ENCODE data around the gene SERPINB1. TPM values are rescaled to one million over a fixed set of nuclear protein-coding genes. Genes with fewer than 3 reads are reported as not detected.

Gene SERPINB1
- total RNA-seq, 2 donors from 2014 or later, result 135 to 173 TPM

DNA sequence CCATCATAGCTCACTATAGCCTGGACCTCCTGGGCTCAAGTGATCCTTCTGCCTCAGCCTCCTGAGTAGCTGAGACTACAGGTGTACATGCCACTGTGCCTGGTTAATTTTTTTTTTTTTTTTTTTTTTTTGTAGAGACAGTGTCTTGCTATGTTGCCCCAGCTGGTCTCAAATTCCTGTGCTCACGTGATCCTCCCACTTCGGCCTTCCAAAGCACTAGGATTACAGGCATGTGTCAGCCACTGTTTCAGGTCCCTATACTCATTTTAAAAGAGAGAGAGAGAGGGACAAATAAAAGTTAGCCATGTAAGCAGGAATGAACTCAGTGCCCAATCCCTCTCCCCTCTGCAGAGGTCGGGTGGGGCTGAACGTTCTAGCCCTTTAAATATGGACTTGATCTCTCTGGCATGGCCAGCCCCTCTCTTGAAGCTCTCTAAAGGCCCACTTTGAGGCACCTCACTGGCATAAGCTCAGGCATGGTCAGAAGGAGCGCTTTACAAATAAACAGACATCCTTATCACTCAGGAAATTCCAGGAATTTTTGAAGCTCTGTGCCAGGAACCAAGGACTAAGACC lies 9.0 kb upstream of the SERPINB1 start:
- H3K27ac ChIP-seq, result no peak overlapping the region
- peak; percentile 1 for DNase-seq
- TF ChIP-seq, protein P1, sequence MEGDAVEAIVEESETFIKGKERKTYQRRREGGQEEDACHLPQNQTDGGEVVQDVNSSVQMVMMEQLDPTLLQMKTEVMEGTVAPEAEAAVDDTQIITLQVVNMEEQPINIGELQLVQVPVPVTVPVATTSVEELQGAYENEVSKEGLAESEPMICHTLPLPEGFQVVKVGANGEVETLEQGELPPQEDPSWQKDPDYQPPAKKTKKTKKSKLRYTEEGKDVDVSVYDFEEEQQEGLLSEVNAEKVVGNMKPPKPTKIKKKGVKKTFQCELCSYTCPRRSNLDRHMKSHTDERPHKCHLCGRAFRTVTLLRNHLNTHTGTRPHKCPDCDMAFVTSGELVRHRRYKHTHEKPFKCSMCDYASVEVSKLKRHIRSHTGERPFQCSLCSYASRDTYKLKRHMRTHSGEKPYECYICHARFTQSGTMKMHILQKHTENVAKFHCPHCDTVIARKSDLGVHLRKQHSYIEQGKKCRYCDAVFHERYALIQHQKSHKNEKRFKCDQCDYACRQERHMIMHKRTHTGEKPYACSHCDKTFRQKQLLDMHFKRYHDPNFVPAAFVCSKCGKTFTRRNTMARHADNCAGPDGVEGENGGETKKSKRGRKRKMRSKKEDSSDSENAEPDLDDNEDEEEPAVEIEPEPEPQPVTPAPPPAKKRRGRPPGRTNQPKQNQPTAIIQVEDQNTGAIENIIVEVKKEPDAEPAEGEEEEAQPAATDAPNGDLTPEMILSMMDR (IDR thresholded peaks at IDR 0.05), result no peak
- H3K36me3 ChIP-seq, result no peaks in the 10 kb centered on the region
- H3K4me1 ChIP-seq, result no peaks in the 10 kb centered on the region
- no peaks in the 10 kb centered on the region for H3K9me3 ChIP-seq
- intact Hi-C loops (cut with DNase I), result loop anchor here (5.0 kb wide), 1 partner anchor 82 kb away; no protein-coding TSS in a partner anchor
- H3K27me3 ChIP-seq, result no peaks in the 10 kb centered on the region
- H3K4me3 ChIP-seq, result no peak overlapping the region
- H3K9ac ChIP-seq (ENCODE audit: low read depth in 2 of 2, low read length in 2 of 2), result no peak overlapping the region

DNA sequence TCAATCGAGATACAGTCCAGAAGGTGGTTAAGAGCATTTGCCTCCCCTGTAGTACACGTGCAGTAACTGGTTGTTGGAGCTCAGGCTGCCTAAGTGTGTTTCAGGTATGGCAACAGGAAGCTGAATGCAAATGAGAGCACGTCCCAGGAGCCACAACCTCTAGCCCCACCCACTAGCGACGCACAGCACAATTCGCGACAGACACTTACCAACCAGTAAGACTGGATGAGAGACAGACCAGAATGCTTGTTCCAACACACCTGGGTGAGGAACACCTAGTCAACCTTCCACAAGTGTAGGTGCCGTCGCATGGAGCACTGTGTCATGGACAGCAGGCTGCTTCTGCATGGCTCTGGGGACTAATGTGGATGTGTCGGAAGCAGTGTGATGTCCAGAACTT lies 7.2 kb upstream of the SERPINB1 start:
- no peaks in the 10 kb centered on the region for H3K27me3 ChIP-seq
- peak; percentile 63 for DNase-seq
- no peaks in the 10 kb centered on the region for H3K36me3 ChIP-seq
- no peak overlapping the region for H3K4me3 ChIP-seq
- H3K9me3 ChIP-seq, result no peaks in the 10 kb centered on the region
- TF ChIP-seq, protein P1 (IDR thresholded peaks at IDR 0.05), result no peak
- no peaks in the 10 kb centered on the region for H3K4me1 ChIP-seq
- no peak overlapping the region for H3K27ac ChIP-seq
- intact Hi-C loops (cut with DNase I), result loop anchor here (5.0 kb wide), 2 partner anchors 63 to 208 kb away; no protein-coding TSS in a partner anchor
- H3K9ac ChIP-seq (ENCODE audit: low read depth in 2 of 2, low read length in 2 of 2), result no peak overlapping the region

DNA sequence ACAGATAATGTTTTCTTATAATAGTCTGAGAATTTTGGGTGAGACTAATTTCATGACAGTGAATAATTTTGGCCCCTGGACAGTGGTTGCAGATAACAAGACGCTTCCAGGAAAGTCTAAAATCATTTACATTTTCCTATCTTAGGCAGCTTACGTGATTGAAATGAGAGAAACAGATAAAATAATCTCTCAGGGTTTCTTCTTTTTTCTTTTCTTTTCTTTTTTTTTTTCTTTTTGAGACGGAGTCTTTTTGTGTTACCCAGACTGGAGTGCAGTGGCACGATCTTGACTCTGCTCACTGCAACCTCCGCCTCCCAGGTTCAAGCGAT lies 4.2 kb upstream of the SERPINB1 start:
- H3K27ac ChIP-seq, result peak overlapping the region; percentile 54
- H3K36me3 ChIP-seq, result no peaks in the 10 kb centered on the region
- no peaks in the 10 kb centered on the region for H3K9me3 ChIP-seq
- H3K4me1 ChIP-seq, result no peaks in the 10 kb centered on the region
- no peak for DNase-seq
- H3K27me3 ChIP-seq, result no peaks in the 10 kb centered on the region
- H3K9ac ChIP-seq (ENCODE audit: low read depth in 2 of 2, low read length in 2 of 2), result peak overlapping the region in 1 of 2 donors; percentile 26
- TF ChIP-seq, protein P1 (IDR thresholded peaks at IDR 0.05), result no peak
- intact Hi-C loops (cut with DNase I), result loop anchor here (5.0 kb wide), 2 partner anchors 66 to 211 kb away; no protein-coding TSS in a partner anchor
- H3K4me3 ChIP-seq, result no peak overlapping the region

DNA sequence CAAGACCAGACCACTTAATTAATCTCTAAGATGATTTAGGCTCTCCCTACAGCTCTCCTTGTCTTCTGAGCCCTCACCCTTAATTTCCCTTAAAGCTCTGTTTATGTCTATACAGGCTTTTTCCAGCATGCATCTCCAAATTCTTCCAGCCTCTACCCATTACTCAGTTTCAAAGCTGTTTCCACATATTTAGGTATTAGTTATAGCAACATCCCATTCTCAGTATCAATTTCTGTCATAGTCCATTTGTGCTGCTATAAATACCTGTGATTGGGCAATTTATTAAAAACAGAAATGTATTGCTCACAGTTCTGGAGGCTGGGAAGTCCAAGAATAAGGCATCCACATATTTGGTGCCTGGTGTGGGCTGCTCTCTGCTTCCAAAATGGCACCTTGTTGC lies 2.3 kb upstream of the SERPINB1 start:
- intact Hi-C loops (cut with DNase I), result loop anchor here (5.0 kb wide), 1 partner anchor 52 kb away; no protein-coding TSS in a partner anchor
- no peaks in the 10 kb centered on the region for H3K36me3 ChIP-seq

DNA sequence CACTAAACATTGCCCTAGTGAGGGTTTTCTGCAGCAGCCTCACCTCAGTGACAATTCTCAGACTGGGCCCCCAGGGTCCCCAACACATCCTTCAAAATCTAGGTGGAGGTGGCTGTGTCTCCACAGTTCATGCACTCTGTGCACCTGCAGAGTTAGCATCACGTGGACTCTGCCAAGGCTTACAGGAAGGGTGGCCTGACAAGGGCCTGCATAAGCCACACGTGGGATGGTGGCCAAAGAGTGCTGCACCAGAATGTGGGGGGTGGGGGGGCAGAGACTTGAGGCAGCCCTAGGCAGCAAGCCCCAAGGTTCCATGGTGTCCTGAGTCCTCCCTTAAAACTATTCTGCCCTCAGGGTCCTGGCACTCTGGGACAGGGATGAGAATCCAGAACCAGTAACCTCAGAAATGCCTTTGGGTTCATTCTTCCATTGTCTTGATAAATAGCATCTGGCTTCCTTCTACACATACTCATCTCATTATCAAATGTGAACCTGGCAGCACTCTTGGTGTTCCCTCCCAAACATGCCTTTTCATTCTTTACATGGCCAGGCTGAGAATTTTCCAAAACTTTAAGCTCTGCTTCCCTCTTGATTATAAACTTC lies 1.6 kb upstream of the SERPINB1 start:
- peak; percentile 28 for DNase-seq
- TF ChIP-seq, protein P1 (IDR thresholded peaks at IDR 0.05), result no peak
- H3K27ac ChIP-seq, result no peak overlapping the region
- no peak overlapping the region for H3K9ac ChIP-seq (ENCODE audit: low read depth in 2 of 2, low read length in 2 of 2)
- no peaks in the 10 kb centered on the region for H3K36me3 ChIP-seq
- H3K9me3 ChIP-seq, result no peaks in the 10 kb centered on the region
- intact Hi-C loops (cut with DNase I), result loop anchor here (5.0 kb wide), 1 partner anchor 51 kb away; no protein-coding TSS in a partner anchor
- H3K27me3 ChIP-seq, result no peaks in the 10 kb centered on the region
- H3K4me1 ChIP-seq, result no peaks in the 10 kb centered on the region
- H3K4me3 ChIP-seq, result no peak overlapping the region

More for the DNA sequence above, 2.3 kb upstream of the SERPINB1 start:
- Histone ChIP-seq H3K27ac (no peak overlapping the region), H3K4me3 (no peak overlapping the region), H3K4me1 (no peaks in the 10 kb centered on the region), H3K27me3 (no peaks in the 10 kb centered on the region), H3K9ac (ENCODE audit: low read depth in 2 of 2, low read length in 2 of 2) (no peak overlapping the region), H3K9me3 (no peaks in the 10 kb centered on the region)
- TF ChIP-seq, protein P1 (IDR thresholded peaks at IDR 0.05), result no peak
- DNase-seq, result no peak
